GM21737 (cell line): ENCODE results near the gene SDF4.

Experiments
- ATAC-seq: cut with Tn5 transposase; IDR thresholded peaks from one replicate; pipeline ENCODE4 v1.9.1; 2021; ENCODE audit warnings: mild to moderate bottlenecking, moderate library complexity; ENCODE audit not compliant: unreplicated experiment

Gene SDF4

GRCh38 chr1:1229770-1230169, 2.0 kb downstream of the SDF4 start:
- no peak for ATAC-seq

- ATAC-seq = no peak
Observed at GRCh38 chr1:1228596-1229321, 3.0 kb downstream of the SDF4 start.

DNA sequence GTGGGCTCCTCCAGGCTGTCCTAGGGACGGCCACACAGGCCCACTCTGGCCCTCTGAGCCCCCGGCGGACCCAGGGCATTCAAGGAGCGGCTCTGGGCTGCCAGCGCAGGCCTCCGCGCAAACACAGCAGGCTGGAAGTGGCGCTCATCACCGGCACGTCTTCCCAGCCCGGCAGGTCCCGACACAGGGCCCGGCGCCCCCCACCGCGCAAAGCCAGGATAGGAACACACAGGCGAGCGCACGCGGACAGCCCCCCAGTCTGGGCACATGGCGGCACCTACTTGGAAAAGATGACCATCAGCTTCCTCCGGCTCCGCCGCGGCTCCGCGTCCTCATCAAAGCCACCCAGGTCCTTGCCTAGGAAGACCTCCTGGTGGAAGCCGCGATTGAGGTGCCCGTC, 3.6 kb downstream of the SDF4 start:
- ATAC-seq = no peak

DNA sequence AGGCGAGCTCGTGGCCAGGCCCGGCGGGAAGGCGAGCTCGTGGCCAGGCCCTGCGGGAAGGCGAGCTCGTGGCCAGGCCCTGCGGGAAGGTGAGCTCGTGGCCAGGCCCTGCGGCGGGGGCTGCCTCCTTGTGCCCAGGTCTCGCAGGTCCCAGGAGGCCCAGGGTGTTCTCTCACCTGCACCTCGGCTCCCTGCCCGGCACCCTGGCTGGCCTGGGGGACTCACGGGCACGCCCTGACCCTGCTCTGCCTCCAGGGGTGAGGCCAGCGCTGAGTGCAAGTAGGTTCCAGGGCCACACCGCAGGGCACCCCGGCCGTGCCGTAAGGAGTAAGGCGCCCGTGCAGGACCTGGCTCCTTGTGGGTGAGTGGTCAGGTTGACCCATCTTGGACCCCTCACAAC, 4.4 kb downstream of the SDF4 start:
- ATAC-seq = no peak

- no peak for ATAC-seq
Observed at GRCh38 chr1:1226566-1227362, 5.0 kb downstream of the SDF4 start.

DNA sequence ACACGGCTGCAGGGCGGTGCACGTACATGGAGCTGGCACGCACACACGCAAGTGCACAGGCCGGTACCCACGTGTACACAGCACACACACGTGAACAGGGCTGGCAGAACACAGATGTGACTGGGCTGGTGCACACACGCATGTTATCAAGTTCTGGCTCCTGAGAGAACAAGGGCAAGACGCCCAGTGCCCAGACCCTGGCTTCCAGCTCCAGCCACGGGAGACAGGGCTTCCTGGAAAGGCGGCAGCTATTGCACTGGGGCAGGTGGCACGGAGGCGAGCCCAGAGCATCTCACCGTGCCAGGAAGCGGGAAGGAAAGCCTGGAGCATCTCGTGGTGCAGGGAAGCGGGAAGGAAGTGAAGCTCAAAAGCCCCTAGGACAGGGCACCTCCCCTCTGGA, 5.9 kb downstream of the SDF4 start:
- no peak for ATAC-seq

DNA sequence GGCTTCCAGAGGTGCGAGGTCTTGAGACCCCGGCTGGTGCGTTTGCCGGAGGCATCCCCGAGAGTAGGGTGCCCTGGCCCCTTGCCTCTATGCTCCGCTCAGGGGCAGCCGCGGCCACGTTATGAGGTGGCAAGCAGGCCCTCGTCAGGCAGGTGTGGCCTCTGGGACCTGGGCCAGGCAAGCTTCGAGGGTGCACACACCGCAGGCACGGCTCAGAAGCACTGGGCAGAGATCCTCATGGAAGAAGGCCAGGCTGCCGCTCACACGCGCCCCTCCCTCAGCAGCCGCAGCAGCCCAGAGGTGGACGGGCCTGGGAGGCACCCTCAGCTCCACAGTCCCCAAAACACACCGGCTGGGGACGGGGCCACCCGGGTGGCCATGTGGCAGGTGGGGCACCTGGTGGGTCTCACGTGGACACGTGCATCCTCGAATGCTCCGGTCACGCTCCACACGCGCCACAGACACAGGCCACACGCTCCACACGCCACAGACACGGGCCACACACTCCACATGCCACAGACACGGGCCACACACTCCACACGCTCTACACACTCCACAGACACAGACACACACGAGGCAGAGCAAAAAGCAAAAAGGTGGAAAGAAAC, 6.5 kb downstream of the SDF4 start:
- no peak for ATAC-seq

DNA sequence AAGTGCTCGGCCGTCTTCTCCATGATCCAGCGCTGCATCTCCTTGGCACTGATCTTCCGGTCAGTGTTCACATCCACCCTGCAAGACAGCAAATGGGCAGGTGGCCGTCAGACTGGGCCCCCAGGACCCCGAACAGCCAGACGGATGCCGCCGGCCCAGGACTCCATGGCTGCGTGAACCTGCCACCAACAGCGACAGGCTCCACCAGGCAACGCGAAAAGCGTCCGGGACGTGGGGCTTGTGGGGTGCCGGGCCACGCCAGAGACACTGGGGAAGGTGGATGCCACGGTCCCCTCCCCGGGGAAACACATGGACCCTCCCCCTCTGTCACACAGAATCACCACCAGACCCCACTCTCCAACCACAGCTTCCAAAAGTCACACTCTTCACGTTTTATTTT, 7.9 kb downstream of the SDF4 start:
- no peak for ATAC-seq

- ATAC-seq = no peak
Observed at GRCh38 chr1:1223321-1223720, 8.5 kb downstream of the SDF4 start.

DNA sequence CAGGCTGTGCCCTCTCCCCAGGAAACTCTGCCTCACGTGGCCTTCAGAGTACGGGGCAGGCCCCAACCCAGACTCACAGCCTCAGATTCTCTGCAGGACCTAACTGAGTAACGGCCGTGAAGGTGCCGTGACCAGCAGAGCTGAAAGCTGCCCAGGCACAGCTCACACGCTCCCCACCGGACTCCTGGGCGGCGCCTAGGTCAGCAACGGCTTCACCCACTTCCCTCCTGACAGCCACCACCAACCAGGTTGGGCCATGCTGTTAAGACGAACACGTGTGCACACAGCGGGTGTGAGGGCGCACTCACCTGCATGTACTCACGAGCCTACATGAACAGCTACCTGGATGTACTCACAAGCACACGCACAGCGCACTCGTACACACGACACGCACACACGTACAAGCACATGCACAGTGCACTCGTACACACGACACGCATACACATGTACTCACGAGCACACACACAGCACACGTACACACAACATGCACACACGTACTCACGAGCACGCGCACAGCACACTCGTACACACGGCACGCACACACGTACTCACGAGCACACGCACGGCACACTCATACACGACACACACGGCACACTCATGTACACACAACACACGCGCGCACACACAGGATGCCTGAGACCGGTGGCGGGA, 9.1 kb downstream of the SDF4 start:
- no peak for ATAC-seq

DNA sequence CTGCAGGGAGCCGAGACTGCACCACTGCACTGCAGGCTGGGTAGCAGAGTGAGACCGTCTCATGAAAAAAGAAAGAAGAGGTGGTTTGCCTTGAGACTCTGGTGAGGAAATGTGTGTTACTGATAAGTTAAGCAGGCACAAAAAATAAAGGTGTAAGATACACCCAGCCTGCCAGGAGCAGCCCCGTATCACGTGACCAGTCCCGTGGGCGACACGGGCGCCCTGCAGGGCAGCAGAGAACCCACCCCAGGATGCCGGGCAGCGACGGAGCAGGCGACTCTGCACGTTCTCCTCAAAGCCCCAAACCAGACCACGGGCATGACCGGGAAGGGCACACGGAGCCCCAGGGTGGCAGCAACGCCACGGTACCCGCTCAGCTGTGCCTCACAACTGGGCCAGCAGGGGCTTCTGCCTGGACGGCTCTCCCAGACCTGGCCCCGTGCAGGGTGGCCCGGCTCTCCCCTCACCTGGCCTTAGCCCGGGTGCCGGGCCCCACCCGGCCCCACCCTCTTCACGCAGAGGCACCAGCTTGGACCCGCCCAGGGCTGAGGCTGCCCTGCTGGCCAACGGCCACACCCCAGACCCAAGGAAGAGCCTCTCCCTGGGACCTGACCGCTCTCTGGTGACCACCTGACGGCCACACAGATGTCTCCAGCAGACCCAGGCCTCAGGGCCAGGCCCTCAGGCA, 9.8 kb downstream of the SDF4 start:
- ATAC-seq = no peak

- no peak for ATAC-seq
Observed at GRCh38 chr1:1220197-1220596, 11.6 kb downstream of the SDF4 start.

GRCh38 chr1:1219341-1219740, 12.5 kb downstream of the SDF4 start:
- ATAC-seq = no peak

DNA sequence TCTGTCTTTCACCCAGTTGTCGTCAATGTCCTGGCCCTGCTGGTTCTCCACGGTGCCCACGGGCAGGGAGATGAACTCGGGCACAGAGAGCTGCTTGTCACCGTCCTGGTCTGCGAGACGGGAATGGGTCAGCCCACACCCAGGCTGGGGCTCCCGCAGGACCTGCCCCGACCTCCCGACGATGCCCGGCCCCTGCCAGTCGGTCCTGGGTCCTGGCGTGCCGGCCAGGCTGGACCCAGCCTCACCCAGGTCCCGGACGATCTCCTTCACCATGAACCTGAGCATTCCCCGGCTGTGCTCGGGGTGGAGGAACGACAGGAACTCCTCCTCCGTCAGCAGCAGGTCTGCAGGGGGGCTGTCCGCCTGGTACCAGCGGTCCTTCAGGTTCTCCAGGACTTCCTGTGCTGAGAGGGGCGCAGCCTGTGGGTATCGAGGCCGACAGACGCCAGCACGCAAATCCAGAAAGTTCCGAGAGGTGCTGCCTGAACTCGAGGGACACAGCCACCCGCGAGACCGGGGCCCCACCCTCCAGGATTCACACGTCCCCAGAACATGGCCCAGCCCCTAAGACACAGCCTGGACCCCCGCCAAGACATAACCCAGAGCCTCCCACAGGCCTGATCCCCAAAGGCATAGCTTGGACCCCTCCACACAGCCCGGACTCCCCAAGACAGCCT, 13.1 kb downstream of the SDF4 start:
- no peak for ATAC-seq

GRCh38 chr1:1217621-1218523, 13.9 kb downstream of the SDF4 start:
- ATAC-seq = no peak

DNA sequence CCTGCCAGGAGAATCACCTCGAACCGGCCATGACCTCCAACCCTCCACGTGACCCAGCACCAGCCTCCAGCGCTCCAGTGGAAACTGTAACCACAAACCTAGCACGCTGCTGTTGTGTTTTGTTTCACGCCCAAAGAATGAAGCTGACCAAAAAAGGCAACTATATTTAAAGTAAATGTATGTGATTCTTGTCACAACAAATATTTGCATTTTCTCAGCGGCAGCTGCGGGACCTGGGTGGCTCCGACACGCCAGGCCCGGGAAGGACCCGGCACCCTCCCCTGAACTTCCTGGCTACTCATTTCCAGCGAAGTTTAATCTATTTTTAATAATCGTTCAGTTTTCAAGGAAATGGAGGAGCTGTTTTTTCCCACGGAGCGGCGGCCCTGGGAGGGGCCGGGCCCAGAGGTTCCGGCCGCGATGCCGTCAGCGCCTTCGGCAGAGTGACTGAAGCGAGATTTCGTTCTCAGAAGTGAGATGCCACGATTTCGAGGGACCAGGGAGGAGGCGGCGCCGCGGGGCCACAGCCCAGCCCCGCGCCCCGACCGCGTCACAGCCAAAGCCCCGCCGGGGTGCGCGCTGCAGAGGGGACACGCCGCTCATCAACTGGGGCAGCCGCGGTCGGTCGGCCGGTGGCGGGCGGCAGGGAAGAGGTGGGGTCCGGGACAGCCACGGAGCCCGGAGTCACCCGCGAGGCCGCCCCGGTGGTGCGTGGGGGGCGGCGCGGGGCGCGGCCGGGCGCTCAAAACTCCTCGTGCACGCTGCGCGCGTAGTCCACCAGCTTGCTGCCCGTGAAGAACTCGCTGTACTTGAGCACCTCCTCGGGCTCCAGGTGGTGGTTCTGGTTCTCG, 14.8 kb downstream of the SDF4 start:
- no peak for ATAC-seq

- no peak for ATAC-seq
Observed at GRCh38 chr1:1215881-1216605, 15.8 kb downstream of the SDF4 start.
